HFFc6 (cell line): ENCODE data around the gene ZSCAN5A. TPM values are rescaled to one million over a fixed set of nuclear protein-coding genes. Genes with fewer than 3 reads are reported as not detected.
"Not testable (repeated sequence)": the region's sequence is repeated elsewhere in the genome, so short reads cannot be mapped to it uniquely, and the experiment has no call there.

Experiments used
- DNase-seq: peaks from one replicate; pipeline ENCODE4 v3.0.0-alpha.2; 2018
- H3K27ac Mint-ChIP-seq: 2 replicates; pipeline ENCODE4 v1.8.0; 2020; ENCODE audit warnings: mild to moderate bottlenecking, mixed read lengths
- H3K27me3 Mint-ChIP-seq: 2 replicates; pipeline ENCODE4 v1.8.0; 2021; ENCODE audit warnings: mild to moderate bottlenecking, moderate library complexity, mixed read lengths; ENCODE audit not compliant: insufficient read depth
- H3K36me3 Mint-ChIP-seq: 2 replicates; pipeline ENCODE4 v1.8.0; 2021; ENCODE audit warnings: low read depth, mixed read lengths
- H3K4me1 Mint-ChIP-seq: 2 replicates; pipeline ENCODE4 v1.8.0; 2020; ENCODE audit warnings: low read depth, mixed read lengths
- H3K4me3 Mint-ChIP-seq: 2 replicates; pipeline ENCODE4 v1.8.0; 2020; ENCODE audit warnings: mild to moderate bottlenecking, moderate library complexity, mixed read lengths
- H3K9me3 Mint-ChIP-seq: 2 replicates; pipeline ENCODE4 v1.8.0; 2020; ENCODE audit warnings: mild to moderate bottlenecking, mixed read lengths
- total RNA-seq, 6 experiments: library from RNA; stranded (reverse); fragmentation: NEBNext Ultra II Directional; extraction: Animal tissue kit (Norgen Biotek cat#: 25700); gene quantifications; 2 replicates in 1 of 6; 3 replicates in 5 of 6; pipeline ENCODE4 v1.2.3, GENCODE V29; 2021
- TF ChIP-seq, protein P1 (sequence below): fragments of 200-600 bp; sonication (generic); IDR thresholded peaks from 2 replicates; pipeline ENCODE4 v1.5.0; 2021; ENCODE audit warnings: antibody characterized with exemption, mild to moderate bottlenecking

Gene ZSCAN5A
- total RNA-seq, 6 experiments from 2014 or later = 5.0 to 6.8 (median 5.8) TPM

GRCh38 chr19:56177564-56178243 is 136.9 kb downstream of the ZSCAN5A start:
- Mint-ChIP-seq H3K27ac (no peak overlapping the region), H3K36me3 (no peaks in the 10 kb centered on the region), H3K4me3 (no peak overlapping the region), H3K4me1 (no peaks in the 10 kb centered on the region), H3K27me3 (peaks cover 12% of the 10 kb centered on the region), H3K9me3 (peaks cover 8% of the 10 kb centered on the region; the same call in 1 of the 2 replicates)
- DNase-seq = no peak
- TF ChIP-seq, protein P1, sequence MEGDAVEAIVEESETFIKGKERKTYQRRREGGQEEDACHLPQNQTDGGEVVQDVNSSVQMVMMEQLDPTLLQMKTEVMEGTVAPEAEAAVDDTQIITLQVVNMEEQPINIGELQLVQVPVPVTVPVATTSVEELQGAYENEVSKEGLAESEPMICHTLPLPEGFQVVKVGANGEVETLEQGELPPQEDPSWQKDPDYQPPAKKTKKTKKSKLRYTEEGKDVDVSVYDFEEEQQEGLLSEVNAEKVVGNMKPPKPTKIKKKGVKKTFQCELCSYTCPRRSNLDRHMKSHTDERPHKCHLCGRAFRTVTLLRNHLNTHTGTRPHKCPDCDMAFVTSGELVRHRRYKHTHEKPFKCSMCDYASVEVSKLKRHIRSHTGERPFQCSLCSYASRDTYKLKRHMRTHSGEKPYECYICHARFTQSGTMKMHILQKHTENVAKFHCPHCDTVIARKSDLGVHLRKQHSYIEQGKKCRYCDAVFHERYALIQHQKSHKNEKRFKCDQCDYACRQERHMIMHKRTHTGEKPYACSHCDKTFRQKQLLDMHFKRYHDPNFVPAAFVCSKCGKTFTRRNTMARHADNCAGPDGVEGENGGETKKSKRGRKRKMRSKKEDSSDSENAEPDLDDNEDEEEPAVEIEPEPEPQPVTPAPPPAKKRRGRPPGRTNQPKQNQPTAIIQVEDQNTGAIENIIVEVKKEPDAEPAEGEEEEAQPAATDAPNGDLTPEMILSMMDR = no peak

DNA sequence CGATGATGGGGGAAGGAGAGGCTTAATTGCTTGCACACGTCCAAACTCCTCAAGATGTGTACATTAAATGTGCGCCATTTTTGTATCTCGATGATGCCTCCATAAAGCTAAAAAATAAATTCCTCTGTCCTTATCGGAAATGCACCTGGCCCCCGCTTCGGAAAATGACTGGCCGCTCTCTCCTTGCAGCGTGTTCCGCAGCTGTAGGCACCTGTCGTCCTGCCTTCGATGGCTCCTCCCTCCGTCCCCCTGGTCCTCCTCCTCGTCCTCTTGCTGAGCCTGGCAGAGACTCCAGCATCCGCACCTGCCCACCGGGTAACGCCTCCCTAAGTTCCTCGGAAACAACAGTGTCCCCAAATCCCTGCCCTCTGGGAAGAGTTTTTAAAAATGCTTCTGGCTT is 137.8 kb downstream of the ZSCAN5A start:
- Mint-ChIP-seq H3K36me3 (no peaks in the 10 kb centered on the region), H3K4me1 (no peaks in the 10 kb centered on the region), H3K27ac (no peak overlapping the region), H3K4me3 (no peak overlapping the region), H3K27me3 (peaks cover 12% of the 10 kb centered on the region), H3K9me3 (peaks cover 8% of the 10 kb centered on the region; the same call in 1 of the 2 replicates)
- TF ChIP-seq, protein P1 = no peak
- no peak for DNase-seq

- H3K27ac Mint-ChIP-seq, H3K36me3 Mint-ChIP-seq, H3K4me3 Mint-ChIP-seq, DNase-seq, H3K9me3 Mint-ChIP-seq, H3K4me1 Mint-ChIP-seq: not testable (repeated sequence)
- H3K27me3 Mint-ChIP-seq = peaks cover 12% of the 10 kb centered on the region
These were observed 138.3 kb downstream of the ZSCAN5A start for GRCh38 chr19:56176310-56176709.

- peaks cover 12% of the 10 kb centered on the region for H3K27me3 Mint-ChIP-seq
- not testable (repeated sequence) for H3K36me3 Mint-ChIP-seq, DNase-seq, H3K27ac Mint-ChIP-seq, H3K4me1 Mint-ChIP-seq, H3K9me3 Mint-ChIP-seq, H3K4me3 Mint-ChIP-seq
These were observed 138.8 kb downstream of the ZSCAN5A start, which contains the start of gene GALP for GRCh38 chr19:56175861-56176307. GALP (plus strand) TSS chr19:56176008; CDS start chr19:56177109, 1,101 bp downstream.

DNA sequence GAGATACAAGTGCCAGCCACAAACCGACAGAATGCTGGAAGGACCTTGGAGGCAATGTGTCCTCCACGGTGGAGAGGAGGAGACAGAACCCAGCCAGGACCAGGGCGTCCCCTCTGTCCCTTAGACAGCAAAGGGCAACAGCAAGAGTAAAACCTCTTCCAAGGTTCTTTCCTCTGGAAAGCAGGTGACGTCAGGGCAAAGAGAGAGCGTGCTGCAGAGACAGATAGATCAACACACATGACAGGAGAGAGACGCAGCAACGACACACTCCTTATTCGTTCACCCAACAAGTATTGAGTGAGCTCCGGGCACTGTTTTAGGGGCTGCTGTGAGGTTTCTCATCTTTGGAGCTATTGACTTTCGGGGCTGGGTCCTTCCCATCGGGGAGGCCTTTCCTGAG is 140.1 kb downstream of the ZSCAN5A start:
- TF ChIP-seq, protein P1 = no peak
- Mint-ChIP-seq H3K4me1 (no peaks in the 10 kb centered on the region), H3K4me3 (no peak overlapping the region), H3K27me3 (peaks cover 12% of the 10 kb centered on the region), H3K36me3 (no peaks in the 10 kb centered on the region), H3K9me3 (no peaks in the 10 kb centered on the region), H3K27ac (no peak overlapping the region)
- DNase-seq = no peak

GRCh38 chr19:56174086-56174485 is 140.6 kb downstream of the ZSCAN5A start:
- Mint-ChIP-seq H3K9me3 (no peaks in the 10 kb centered on the region), H3K4me3 (no peak overlapping the region), H3K27me3 (peaks cover 12% of the 10 kb centered on the region), H3K4me1 (no peaks in the 10 kb centered on the region), H3K36me3 (no peaks in the 10 kb centered on the region), H3K27ac (no peak overlapping the region)
- TF ChIP-seq, protein P1 = no peak
- DNase-seq = no peak

Other genes with a start within 250 kb of the ZSCAN5A start
- 10 to 100 TPM; 28.5 to 31.5 (median 29.5) TPM for gene ZNF787, start 193.5 kb downstream of the ZSCAN5A start, total RNA-seq
- 10 to 100 TPM; 20.6 to 28.4 (median 22.5) TPM for gene ZNF444, start 173.6 kb downstream of the ZSCAN5A start, total RNA-seq
- not detected for gene GALP, start 138.8 kb downstream of the ZSCAN5A start, total RNA-seq
- under 1 TPM in 1 of 6 experiments, not detected in 5; 0.12 TPM for gene ZSCAN5B, start 117.1 kb downstream of the ZSCAN5A start, total RNA-seq
- not detected for gene ZSCAN5C, start 112.6 kb downstream of the ZSCAN5A start, total RNA-seq
- not detected for gene EDDM13, start 42.1 kb downstream of the ZSCAN5A start, total RNA-seq
- 1 to 10 TPM in 3 of 6 experiments, under 1 TPM in 3; 0.37 to 1.2 (median 0.81) TPM for gene ZNF582, start 78.7 kb upstream of the ZSCAN5A start, total RNA-seq
- gene ZNF583, start 89.5 kb upstream of the ZSCAN5A start, total RNA-seq = 1 to 10 TPM; 3.5 to 5.3 (median 4.5) TPM
- gene ZNF667, start 162.5 kb upstream of the ZSCAN5A start, total RNA-seq = 1 to 10 TPM in 2 of 6 experiments, under 1 TPM in 4; 0.13 to 2.2 (median 0.49) TPM
- gene ZNF471, start 193.0 kb upstream of the ZSCAN5A start, total RNA-seq = 1 to 10 TPM; 2.0 to 2.8 (median 2.3) TPM
- 1 to 10 TPM; 3.8 to 5.8 (median 5.0) TPM for gene ZFP28, start 224.1 kb upstream of the ZSCAN5A start, total RNA-seq